SJSA1 (cell line): ENCODE measurements around the gene AK3. TPM values are rescaled to one million over a fixed set of nuclear protein-coding genes. Genes with fewer than 3 reads are reported as not detected.
A peak's percentile ranks its signal among the peaks of the same experiment; 100 is the strongest.

Experiments
- DNase-seq, 2 experiments: peaks; one replicate each; pipeline ENCODE4 v3.0.0-alpha.2; 2015 to 2020; ENCODE audit warnings: low spot score in 2 of 2, low read depth in 1 of 2
- H3K27ac ChIP-seq: fragments of 250-450 bp; sonication (Bioruptor Pico); 2 replicates; pipeline ENCODE4 v1.5.1; 2020; ENCODE audit warnings: mild to moderate bottlenecking, moderate library complexity
- H3K27me3 ChIP-seq: fragments of 250-450 bp; sonication (Bioruptor Pico); replicated peaks from 2 replicates; pipeline ENCODE4 v1.5.1; 2020; ENCODE audit warnings: mild to moderate bottlenecking, moderate library complexity
- H3K36me3 ChIP-seq: fragments of 250-450 bp; sonication (Bioruptor Pico); 2 replicates; pipeline ENCODE4 v1.5.1; 2020; ENCODE audit warnings: mild to moderate bottlenecking
- H3K4me1 ChIP-seq: fragments of 250-450 bp; sonication (Bioruptor Pico); replicated peaks from 2 replicates; pipeline ENCODE4 v1.6.1; 2021; ENCODE audit warnings: mild to moderate bottlenecking
- H3K4me3 ChIP-seq: fragments of 250-450 bp; sonication (Bioruptor Pico); 2 replicates; pipeline ENCODE4 v1.5.1; 2020; ENCODE audit warnings: mild to moderate bottlenecking
- H3K9me3 ChIP-seq: fragments of 250-450 bp; sonication (Bioruptor Pico); replicated peaks from 2 replicates; pipeline ENCODE4 v1.5.1; 2020; ENCODE audit warnings: mild to moderate bottlenecking
- total RNA-seq: library from RNA; depleted of rRNA; stranded (reverse); fragments of >200 nt; shearing (Covaris generic); gene quantifications from 2 replicates; pipeline ENCODE4 v1.2.3, GENCODE V29; 2014

The AK3 gene
- total RNA-seq, 1 experiment from 2014 or later = 46.6 TPM

DNA sequence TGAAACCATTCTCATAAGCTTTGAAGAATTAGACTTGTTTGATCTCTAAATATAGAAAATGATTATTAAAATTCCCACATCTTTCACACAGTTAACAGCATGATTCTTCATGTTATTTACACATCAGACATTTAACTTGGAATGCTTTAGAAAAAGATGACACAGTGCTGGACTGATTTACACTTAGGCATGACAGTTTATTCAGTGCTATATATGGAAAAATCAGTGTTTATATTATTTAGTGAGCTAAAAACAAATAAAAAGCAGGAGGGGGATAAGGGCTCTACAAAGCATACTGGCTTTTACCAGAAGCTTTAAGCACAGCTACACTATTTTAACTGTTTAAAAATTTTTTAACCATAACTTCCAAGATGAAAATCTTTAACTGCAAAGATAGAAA is 31.6 kb downstream of the AK3 start:
- H3K27ac ChIP-seq = no peak overlapping the region
- no peaks in the 10 kb centered on the region for H3K36me3 ChIP-seq
- peaks cover 3% of the 10 kb centered on the region for H3K4me1 ChIP-seq
- H3K27me3 ChIP-seq = no peaks in the 10 kb centered on the region
- no peaks in the 10 kb centered on the region for H3K9me3 ChIP-seq
- H3K4me3 ChIP-seq = no peak overlapping the region
- DNase-seq = no peak

DNA sequence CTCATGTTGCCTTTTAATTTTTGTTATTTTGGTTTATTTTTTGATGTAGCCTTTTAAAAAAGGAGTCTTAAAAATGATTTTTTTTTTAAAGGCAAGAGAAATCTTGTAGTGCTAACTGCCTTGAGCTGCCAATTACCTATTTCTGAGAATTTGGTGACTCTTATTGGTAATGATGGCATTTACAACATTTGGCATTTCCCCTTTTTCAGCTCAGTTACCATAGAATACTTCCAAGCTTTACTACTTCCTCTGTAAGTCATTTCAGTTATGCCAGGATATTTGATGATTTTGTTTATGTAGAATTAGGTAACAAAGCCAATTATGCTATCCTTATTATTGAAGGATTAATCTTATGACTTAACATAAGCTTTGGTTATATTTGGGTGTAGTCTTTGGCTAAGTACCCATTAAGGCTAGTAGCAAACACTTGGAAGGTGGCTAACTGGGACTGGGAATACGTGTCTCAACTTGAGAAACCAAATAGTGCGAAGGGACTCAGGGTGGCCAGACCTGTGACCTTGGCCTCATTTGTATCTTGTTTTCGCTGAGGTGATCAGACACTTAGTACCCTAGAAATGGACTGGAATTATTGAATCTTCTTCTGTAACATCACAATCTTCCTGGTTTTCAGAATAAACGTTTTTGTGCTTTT is 33.9 kb downstream of the AK3 start:
- DNase-seq = no peak
- no peaks in the 10 kb centered on the region for H3K9me3 ChIP-seq

DNA sequence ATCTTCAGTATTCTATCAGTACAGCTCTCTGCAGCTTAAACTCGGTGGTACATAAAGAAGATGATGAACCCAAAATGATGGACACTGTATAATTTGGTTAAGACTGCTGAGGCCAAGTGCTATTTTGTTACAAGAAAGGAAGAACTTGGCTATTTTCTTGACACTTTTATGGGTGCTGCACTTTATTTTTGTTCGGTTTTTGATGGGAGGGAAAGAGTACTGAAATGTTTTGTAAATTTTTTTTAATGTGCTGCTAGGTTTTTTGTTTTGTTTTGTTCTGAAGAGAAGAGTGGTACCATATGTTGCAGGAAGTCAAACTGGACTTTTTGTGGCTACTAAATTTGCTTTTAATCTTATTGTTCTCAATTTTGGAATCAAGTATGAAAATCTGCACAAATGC is 35.0 kb downstream of the AK3 start:
- DNase-seq = no peak
- Histone ChIP-seq H3K27me3 (no peaks in the 10 kb centered on the region), H3K27ac (no peak overlapping the region), H3K36me3 (peaks cover 2% of the 10 kb centered on the region), H3K9me3 (no peaks in the 10 kb centered on the region), H3K4me3 (no peak overlapping the region), H3K4me1 (no peaks in the 10 kb centered on the region)

More for the DNA sequence above, 33.9 kb downstream of the AK3 start:
- Histone ChIP-seq H3K4me3 (no peak overlapping the region), H3K4me1 (no peaks in the 10 kb centered on the region), H3K27me3 (no peaks in the 10 kb centered on the region), H3K27ac (no peak overlapping the region), H3K36me3 (peaks cover 2% of the 10 kb centered on the region)

DNA sequence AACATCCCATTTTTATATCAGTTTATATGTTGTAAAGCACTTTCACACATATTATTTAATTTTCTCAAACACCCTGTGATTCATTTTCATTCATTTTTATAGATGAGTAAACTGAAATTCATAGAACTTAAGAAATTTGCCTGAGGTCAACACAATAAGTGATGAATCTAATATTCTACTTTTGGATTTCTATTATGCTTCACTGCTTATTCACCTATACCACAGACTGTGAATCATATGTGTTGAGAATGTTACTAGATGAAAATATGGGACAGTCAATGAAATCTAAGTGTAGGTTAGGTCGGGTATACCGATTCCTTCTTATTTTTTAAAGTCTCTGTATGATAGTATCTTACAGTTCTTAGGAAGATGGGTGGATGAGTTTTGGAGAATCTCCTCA is 36.9 kb downstream of the AK3 start:
- Histone ChIP-seq H3K4me3 (no peak overlapping the region), H3K4me1 (no peaks in the 10 kb centered on the region), H3K9me3 (no peaks in the 10 kb centered on the region), H3K27ac (no peak overlapping the region), H3K36me3 (peaks cover 7% of the 10 kb centered on the region), H3K27me3 (no peaks in the 10 kb centered on the region)
- DNase-seq = no peak

DNA sequence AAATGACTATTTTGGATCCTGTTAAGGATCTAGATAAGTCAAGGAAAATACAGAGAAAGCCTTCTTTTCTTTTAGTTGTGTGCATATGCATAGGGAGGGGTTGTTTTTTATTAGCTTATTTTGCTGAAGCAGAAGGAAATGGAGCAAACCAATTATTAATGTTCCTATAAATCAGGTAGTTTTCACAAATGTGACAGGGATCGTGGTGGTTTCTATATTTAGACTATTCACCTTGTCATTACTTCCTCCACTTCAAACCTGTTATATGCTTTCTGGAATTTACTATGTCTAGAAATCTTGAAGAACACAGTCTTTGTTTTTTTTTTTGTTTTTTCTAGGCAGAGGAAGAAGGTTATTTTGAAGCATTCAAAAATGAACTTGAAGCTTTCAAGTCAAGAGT is 39.5 kb downstream of the AK3 start:
- H3K9me3 ChIP-seq = no peaks in the 10 kb centered on the region
- H3K36me3 ChIP-seq = peaks cover 14% of the 10 kb centered on the region
- H3K27me3 ChIP-seq = no peaks in the 10 kb centered on the region
- DNase-seq = no peak
- H3K4me1 ChIP-seq = no peaks in the 10 kb centered on the region
- H3K4me3 ChIP-seq = no peak overlapping the region
- H3K27ac ChIP-seq = no peak overlapping the region

DNA sequence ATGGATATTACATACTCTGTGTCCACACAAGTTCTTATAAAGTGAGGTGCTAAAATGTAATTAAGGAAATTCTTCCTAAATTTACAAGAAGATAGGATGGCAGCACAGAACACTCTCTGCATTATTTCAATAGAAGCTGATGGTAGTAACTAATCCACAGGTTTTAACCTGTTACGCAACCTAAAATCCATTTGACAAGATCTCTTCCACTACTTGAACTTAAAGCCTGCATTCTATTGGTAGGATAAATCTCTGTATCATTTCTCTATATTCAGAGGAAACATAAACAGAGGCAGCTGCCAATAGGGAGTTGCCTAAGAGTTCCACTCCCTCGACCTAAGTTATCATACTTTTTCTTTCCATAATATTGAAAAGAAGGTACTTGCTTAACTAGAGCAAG is 40.1 kb downstream of the AK3 start:
- H3K27ac ChIP-seq = no peak overlapping the region
- H3K4me3 ChIP-seq = no peak overlapping the region
- H3K27me3 ChIP-seq = no peaks in the 10 kb centered on the region
- H3K4me1 ChIP-seq = no peaks in the 10 kb centered on the region
- no peak for DNase-seq
- peaks cover 14% of the 10 kb centered on the region for H3K36me3 ChIP-seq
- no peaks in the 10 kb centered on the region for H3K9me3 ChIP-seq

DNA sequence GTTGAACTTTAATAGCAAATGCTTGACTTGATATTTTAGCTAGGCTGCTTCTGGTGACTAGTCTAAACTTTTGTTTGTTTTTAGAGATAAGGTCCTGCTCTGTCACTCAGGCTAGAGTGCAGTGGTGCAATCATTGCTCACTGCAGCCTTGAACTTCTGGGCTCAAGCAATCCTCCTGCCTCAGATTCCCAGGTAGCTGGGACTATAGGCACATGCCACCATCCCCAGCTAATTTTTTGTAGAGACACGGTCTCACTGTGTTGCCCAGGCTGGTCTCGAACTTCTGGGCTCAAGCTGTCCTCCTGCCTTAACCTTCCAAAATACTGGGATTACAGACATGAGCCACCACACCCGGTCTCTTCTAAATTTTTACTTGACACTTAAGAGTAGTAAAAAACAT is 40.9 kb downstream of the AK3 start:
- Histone ChIP-seq H3K27ac (no peak overlapping the region), H3K4me3 (no peak overlapping the region), H3K9me3 (no peaks in the 10 kb centered on the region), H3K36me3 (peaks cover 14% of the 10 kb centered on the region), H3K27me3 (no peaks in the 10 kb centered on the region), H3K4me1 (no peaks in the 10 kb centered on the region)
- DNase-seq = no peak

DNA sequence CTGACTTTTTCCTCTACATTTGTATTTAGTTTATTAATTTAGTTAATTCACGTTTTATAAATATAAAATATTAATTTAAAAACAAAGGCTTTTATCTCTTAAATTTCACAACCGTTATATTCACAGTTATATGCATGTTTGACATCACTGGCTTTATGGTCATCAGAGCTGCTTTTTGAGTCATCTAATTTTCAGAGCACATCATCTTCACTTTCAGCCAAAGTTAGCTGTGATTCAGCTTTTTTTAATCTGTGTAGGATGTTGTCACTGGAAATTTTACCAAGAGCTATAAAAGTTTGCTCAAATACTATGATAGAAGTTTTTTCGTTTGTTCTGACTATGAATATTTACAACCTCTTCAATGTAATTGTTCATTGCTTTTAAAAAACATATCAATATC is 49.2 kb downstream of the AK3 start:
- no peaks in the 10 kb centered on the region; the same call in 1 of the 2 replicates for H3K36me3 ChIP-seq
- no peaks in the 10 kb centered on the region for H3K9me3 ChIP-seq
- no peaks in the 10 kb centered on the region for H3K4me1 ChIP-seq
- no peak overlapping the region for H3K27ac ChIP-seq
- no peaks in the 10 kb centered on the region for H3K27me3 ChIP-seq
- DNase-seq = no peak
- H3K4me3 ChIP-seq = no peak overlapping the region

DNA sequence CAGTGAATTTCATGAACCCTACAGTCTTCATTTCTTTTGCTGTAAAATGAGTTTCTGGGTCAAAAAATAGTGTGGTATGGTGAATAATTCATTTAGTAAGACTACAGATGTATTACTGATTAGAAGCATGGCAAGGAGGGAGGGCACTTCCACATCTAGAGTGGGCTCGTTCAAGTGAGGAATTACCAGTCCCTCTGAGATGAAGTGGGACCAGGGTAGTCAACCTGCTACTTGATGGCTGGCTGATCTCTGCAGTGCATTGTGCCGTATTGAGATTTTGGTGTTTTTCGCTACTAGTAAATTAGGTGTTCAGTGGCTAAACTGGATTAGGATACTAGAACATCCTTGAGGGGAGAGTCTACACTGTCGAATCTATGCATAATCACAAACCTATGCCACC is 50.9 kb downstream of the AK3 start:
- DNase-seq = no peak
- Histone ChIP-seq H3K4me3 (no peak overlapping the region), H3K9me3 (no peaks in the 10 kb centered on the region), H3K4me1 (no peaks in the 10 kb centered on the region), H3K27me3 (no peaks in the 10 kb centered on the region), H3K36me3 (no peaks in the 10 kb centered on the region), H3K27ac (no peak overlapping the region)

DNA sequence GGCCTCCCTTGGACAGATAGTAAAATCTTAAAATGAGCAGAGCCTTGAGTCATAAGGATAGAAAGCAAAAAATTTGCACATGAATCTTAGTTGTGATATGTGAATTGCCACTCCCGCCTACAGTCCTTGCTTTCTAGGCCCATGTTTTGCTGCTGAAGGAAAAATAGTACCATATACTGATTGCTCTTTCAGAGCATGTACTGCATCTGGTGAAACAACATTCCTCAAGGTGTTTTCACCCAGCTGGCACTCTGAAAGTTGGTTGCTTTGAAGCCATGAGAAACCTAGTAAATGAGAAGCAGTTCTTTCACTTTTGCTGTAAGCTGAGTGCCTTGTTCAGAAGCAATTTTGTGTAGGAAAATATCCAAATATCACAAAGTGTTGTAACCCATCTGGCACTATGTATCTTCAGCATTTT is 51.3 kb downstream of the AK3 start:
- Histone ChIP-seq H3K27me3 (no peaks in the 10 kb centered on the region), H3K4me1 (no peaks in the 10 kb centered on the region), H3K36me3 (0 out of 2 replicates have a peak, but pooled peaks cover 2% of the 10 kb centered on the region), H3K4me3 (no peak overlapping the region), H3K9me3 (no peaks in the 10 kb centered on the region), H3K27ac (no peak overlapping the region)
- no peak for DNase-seq

DNA sequence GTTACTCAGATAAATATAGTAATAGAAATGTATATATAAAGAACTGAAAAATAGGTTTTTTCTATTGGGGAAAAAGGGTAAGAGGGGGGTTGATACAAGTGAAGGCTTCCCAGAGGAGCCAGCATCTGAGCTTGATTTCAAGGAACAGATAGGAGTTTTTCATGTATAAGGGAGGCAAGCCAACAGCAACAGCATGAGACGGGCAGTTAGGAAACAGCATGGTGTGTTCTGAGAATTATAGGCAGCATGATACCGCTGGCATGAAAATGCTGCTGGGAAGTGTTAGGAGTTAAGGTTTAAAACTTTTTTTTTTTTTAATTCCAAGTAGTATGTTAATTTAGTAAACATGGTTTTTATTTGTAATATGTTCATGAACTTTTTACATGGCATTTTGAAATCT is 52.0 kb downstream of the AK3 start:
- no peak overlapping the region for H3K27ac ChIP-seq
- H3K27me3 ChIP-seq = no peaks in the 10 kb centered on the region
- H3K4me3 ChIP-seq = no peak overlapping the region
- 0 out of 2 replicates have a peak, but pooled peaks cover 2% of the 10 kb centered on the region for H3K36me3 ChIP-seq
- no peak for DNase-seq
- no peaks in the 10 kb centered on the region for H3K4me1 ChIP-seq
- no peaks in the 10 kb centered on the region for H3K9me3 ChIP-seq

DNA sequence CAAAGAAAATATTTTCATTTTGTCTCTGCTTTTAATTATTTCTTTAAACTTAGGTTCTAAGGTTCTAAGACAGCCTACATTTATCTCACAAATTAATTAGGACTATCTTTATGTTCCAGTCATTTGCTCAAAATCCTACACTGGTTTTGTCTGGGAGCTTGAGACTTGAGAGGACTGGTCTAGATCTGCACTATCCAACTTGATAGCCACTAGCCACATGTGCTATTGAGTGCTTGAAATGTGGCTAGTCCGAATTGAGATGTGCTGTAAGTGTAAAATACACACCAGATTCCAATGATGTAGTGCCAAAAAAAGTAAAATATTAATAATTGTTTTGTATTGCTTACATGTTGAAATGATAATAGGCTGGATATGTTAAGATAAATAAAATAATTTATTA is 54.4 kb downstream of the AK3 start:
- Histone ChIP-seq H3K4me3 (no peak overlapping the region), H3K27ac (no peak overlapping the region), H3K9me3 (no peaks in the 10 kb centered on the region)

DNA sequence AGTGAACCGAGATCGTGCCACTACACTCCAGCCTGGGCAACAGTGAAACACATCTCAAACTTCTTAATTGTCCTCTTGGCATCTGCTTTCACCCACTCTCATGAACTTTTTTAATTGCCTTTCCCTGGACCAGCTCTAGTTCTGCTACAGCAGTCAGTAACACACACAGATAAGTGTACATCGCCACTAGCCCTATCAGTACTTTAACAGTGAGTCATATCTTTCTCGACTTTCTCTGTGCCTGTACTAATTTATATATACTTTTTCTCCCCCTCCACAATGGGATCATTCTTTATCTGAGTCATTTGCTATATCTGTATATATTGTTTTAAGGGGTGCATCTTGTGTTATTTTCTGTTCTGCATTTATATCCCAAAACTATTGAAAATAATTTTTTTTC is 54.9 kb downstream of the AK3 start:
- DNase-seq = no peak
- H3K4me3 ChIP-seq = no peak overlapping the region
- H3K27me3 ChIP-seq = no peaks in the 10 kb centered on the region
- no peaks in the 10 kb centered on the region for H3K9me3 ChIP-seq
- 0 out of 2 replicates have a peak, but pooled peaks cover 2% of the 10 kb centered on the region for H3K36me3 ChIP-seq
- no peak overlapping the region for H3K27ac ChIP-seq
- H3K4me1 ChIP-seq = no peaks in the 10 kb centered on the region; the same call in 1 of the 2 replicates

More for the DNA sequence above, 54.4 kb downstream of the AK3 start:
- H3K36me3 ChIP-seq = 0 out of 2 replicates have a peak, but pooled peaks cover 2% of the 10 kb centered on the region
- DNase-seq = no peak
- H3K4me1 ChIP-seq = no peaks in the 10 kb centered on the region
- H3K27me3 ChIP-seq = no peaks in the 10 kb centered on the region

DNA sequence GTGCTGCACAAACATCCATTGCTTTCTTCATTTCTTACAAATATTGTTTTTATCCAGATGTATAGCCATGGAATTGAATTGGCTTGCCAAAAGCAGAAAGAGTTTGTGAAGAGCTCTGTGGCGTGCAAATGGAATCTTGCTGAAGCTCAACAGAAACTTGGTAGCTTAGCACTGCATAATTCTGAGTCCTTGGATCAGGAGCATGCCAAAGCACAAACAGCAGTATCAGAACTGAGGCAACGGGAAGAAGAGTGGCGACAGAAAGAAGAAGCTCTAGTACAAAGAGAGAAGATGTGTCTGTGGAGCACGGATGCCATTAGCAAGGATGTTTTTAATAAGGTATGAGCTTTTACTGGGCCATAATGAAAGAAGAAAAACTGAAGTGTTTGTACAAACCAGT is 56.2 kb downstream of the AK3 start:
- H3K9me3 ChIP-seq = no peaks in the 10 kb centered on the region
- peaks cover 7% of the 10 kb centered on the region; the same call in 1 of the 2 replicates for H3K4me1 ChIP-seq
- DNase-seq = no peak
- H3K4me3 ChIP-seq = no peak overlapping the region
- peaks cover 2% of the 10 kb centered on the region; the same call in 1 of the 2 replicates for H3K36me3 ChIP-seq
- H3K27ac ChIP-seq = no peak overlapping the region
- H3K27me3 ChIP-seq = no peaks in the 10 kb centered on the region

DNA sequence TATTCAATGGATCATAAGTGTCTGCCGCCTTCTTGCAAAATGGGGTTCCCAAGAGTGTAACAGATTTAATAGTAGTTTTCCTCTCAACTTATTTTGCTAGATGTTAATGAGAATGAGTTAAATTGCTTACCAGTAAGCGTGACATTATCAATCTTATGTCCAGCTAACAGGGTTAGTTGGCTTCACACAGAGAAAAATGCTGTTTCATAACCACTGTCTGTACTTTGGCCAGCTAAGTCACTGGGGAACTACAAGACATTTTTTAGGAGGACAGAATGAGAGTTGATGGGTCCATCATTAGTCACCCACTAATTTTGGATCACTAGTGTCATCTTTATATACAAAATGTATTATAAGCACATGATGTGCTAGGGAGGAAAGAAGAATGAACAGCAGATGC is 60.3 kb downstream of the AK3 start:
- Histone ChIP-seq H3K27ac (no peak overlapping the region), H3K4me3 (peak overlapping the region; percentile 83), H3K36me3 (peaks cover 6% of the 10 kb centered on the region; the same call in 1 of the 2 replicates), H3K27me3 (no peaks in the 10 kb centered on the region), H3K9me3 (no peaks in the 10 kb centered on the region), H3K4me1 (peaks cover 12% of the 10 kb centered on the region; the same call in 1 of the 2 replicates)
- DNase-seq = no peak
